GM19452 (cell line): ENCODE results near the gene C14orf132.

Experiments
- ATAC-seq: cut with Tn5 transposase; IDR thresholded peaks from one replicate; pipeline ENCODE4 v1.9.1; 2021; ENCODE audit not compliant: unreplicated experiment

Gene C14orf132

DNA sequence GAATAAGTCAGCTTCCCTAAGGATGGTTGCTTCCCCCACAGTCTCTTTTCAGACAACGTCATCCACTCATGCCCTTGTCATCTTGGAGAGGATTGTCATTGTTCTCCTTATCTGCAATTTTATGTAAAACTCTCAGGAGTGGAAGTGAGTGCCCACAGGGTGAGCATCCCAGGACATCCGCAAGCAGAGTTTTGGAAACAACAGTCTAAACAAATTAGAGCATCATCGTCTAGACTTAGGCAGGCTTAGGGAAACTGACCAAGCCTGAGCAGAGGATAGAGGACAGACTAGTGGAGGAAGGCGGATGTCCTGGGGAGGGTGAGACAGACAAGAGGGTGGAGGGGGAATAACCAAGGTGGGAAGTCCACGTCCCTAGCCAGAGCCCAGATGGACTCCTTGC, 101.8 kb downstream of the C14orf132 start:
- no peak for ATAC-seq
